ENCODE data around the gene RBFOX2. TPM values are rescaled to one million over a fixed set of nuclear protein-coding genes. Genes with fewer than 3 reads are reported as not detected.

The RBFOX2 gene
- total RNA-seq, 1 donor from 2014 or later, result 126 TPM

DNA sequence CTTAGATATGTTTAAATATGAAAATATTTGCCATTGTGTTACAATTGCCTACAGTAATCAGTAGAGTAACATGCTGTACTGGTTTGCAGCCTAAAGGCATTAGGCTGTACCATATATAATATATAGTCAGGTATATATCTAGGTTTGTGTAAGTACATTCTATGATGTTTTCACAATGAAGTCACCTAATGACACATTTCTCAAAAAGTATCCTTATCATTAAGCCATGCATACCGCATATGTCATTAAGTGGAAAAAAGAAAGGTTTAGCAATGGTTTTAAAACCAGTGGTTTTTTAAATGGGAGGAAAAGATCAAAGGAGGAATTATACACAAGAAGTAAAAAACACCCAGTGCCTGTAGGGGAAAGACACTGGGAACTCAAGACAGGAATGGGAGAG, 122.7 kb downstream of the RBFOX2 start:
- Mint-ChIP-seq H3K9me3 (no peaks in the 10 kb centered on the region), H3K4me1 (peaks cover 31% of the 10 kb centered on the region), H3K4me3 (no peak overlapping the region), H3K27me3 (ENCODE audit: low read depth) (no peaks in the 10 kb centered on the region), H3K36me3 (ENCODE audit: low read depth) (no peaks in the 10 kb centered on the region), H3K27ac (ENCODE audit: unreplicated experiment) (no peak overlapping the region)
- no peak for DNase-seq (ENCODE audit: low read depth, low spot score)
- TF ChIP-seq, protein P1, sequence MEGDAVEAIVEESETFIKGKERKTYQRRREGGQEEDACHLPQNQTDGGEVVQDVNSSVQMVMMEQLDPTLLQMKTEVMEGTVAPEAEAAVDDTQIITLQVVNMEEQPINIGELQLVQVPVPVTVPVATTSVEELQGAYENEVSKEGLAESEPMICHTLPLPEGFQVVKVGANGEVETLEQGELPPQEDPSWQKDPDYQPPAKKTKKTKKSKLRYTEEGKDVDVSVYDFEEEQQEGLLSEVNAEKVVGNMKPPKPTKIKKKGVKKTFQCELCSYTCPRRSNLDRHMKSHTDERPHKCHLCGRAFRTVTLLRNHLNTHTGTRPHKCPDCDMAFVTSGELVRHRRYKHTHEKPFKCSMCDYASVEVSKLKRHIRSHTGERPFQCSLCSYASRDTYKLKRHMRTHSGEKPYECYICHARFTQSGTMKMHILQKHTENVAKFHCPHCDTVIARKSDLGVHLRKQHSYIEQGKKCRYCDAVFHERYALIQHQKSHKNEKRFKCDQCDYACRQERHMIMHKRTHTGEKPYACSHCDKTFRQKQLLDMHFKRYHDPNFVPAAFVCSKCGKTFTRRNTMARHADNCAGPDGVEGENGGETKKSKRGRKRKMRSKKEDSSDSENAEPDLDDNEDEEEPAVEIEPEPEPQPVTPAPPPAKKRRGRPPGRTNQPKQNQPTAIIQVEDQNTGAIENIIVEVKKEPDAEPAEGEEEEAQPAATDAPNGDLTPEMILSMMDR (conservative IDR thresholded peaks at IDR 0.05), result no peak

DNA sequence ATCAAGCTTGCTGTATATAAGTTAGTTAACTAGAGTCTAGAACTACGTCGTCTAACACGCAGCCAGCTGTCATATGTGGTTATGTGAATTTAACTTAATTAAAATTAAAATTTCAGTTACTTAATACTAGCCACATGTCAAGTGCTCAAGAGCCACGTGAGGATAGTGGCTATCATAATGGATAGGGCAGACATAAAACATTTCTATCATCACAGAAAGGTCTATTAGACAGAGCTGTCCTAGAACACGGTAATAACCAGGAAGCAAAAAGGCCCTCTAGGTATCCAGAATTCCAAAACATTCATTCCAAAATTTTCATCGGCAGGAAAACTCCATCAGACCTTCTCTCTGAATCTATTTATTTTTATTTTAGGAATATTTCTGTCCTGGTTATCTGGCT, 123.9 kb downstream of the RBFOX2 start:
- TF ChIP-seq, protein P1 (conservative IDR thresholded peaks at IDR 0.05), result no peak
- DNase-seq (ENCODE audit: low read depth, low spot score), result no peak
- Mint-ChIP-seq H3K27me3 (ENCODE audit: low read depth) (no peaks in the 10 kb centered on the region), H3K4me1 (peaks cover 33% of the 10 kb centered on the region), H3K36me3 (ENCODE audit: low read depth) (no peaks in the 10 kb centered on the region), H3K27ac (ENCODE audit: unreplicated experiment) (no peak overlapping the region), H3K4me3 (no peak overlapping the region), H3K9me3 (no peaks in the 10 kb centered on the region)

DNA sequence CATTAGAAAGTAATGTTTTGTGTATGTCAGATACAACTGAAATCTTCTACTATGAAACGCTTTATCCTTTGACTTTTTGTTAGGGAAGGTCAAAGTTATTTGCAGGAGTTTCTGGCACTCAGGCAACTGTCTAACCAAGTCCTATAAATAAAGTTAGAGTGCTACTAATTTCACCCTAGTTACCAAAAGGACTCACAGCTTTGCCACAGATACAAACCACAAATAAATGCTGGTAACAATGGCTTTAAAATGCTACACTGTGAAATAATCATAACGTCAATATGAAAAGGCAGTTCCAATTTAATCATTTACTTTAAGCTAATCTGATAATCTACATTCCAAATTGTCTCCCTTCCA, 124.3 kb downstream of the RBFOX2 start:
- Mint-ChIP-seq H3K9me3 (no peaks in the 10 kb centered on the region), H3K27ac (ENCODE audit: unreplicated experiment) (no peak overlapping the region), H3K36me3 (ENCODE audit: low read depth) (no peaks in the 10 kb centered on the region), H3K4me1 (peaks cover 33% of the 10 kb centered on the region), H3K4me3 (no peak overlapping the region), H3K27me3 (ENCODE audit: low read depth) (no peaks in the 10 kb centered on the region)
- TF ChIP-seq, protein P1 (conservative IDR thresholded peaks at IDR 0.05), result no peak
- DNase-seq (ENCODE audit: low read depth, low spot score), result no peak

DNA sequence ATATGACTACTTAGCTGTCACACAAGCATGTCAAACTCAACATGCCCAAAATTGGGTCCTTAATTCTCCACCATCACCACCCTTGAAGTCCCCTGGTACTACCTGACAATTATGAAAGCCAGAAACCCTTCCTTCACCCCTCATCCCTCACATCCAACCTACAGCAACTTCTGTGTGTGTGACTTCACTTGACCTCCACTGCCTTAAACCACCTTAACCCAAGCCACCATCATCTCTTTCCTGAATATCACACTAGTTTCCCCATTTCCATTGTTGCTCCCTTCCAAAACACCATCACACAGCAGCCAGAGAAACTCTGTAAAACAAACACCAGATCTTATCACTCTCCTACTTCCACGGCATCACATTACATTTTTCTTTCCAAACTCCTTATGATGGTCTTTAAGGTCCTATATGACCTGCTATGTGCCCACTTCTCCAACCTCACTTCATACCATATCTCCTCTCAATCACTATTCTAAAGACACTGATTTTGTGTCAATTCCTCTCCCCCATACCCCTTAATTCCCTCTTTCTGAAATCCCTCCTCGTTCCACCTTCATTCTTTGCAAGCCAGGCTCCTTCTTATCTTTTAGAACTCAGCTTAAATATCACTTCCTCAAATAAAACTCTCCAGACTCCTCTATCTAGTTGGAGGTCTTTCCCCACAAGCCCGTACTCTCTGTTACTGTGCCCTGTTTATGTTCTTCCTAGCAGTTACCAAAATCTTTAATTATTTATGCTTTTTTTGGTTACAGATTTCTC, 124.9 kb downstream of the RBFOX2 start:
- H3K4me3 Mint-ChIP-seq, result no peak overlapping the region
- no peaks in the 10 kb centered on the region for H3K9me3 Mint-ChIP-seq
- H3K4me1 Mint-ChIP-seq, result peaks cover 33% of the 10 kb centered on the region
- no peak for DNase-seq (ENCODE audit: low read depth, low spot score)
- H3K27ac Mint-ChIP-seq (ENCODE audit: unreplicated experiment), result no peak overlapping the region
- H3K36me3 Mint-ChIP-seq (ENCODE audit: low read depth), result no peaks in the 10 kb centered on the region
- TF ChIP-seq, protein P1 (conservative IDR thresholded peaks at IDR 0.05), result no peak
- no peaks in the 10 kb centered on the region for H3K27me3 Mint-ChIP-seq (ENCODE audit: low read depth)

DNA sequence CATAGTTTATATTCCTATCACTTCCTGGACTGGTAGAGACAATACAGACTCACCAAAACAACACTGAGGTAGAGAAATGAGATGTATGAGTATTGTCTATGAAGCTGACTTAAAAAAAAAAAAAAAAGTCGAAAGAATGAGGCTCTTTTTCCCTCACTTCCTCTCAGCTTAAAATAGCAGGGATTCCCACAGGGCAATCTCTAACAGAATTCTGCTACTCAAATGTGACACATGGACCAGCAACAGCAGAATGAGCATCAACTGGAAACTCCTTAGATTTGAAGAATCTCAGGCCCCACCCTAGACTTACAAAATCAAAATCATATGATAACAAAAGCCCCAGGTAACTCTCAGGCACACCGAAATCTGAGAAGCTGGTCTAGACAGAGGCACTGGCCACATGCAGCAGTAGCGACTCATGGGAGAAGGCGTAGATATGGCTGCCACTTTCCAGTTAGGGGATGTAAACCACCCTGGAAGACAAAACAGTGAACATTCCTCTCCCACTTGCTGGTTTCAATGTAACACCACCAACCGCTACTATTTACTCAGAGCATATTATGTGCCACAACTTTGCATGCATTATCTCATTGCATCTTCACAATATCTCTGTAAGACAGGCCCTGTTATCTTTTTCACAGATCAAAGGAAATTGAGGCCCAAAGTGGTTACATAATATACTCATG, 128.0 kb downstream of the RBFOX2 start:
- H3K36me3 Mint-ChIP-seq (ENCODE audit: low read depth), result no peaks in the 10 kb centered on the region
- TF ChIP-seq, protein P1 (conservative IDR thresholded peaks at IDR 0.05), result no peak
- no peak for DNase-seq (ENCODE audit: low read depth, low spot score)
- no peak overlapping the region for H3K27ac Mint-ChIP-seq (ENCODE audit: unreplicated experiment)
- H3K4me3 Mint-ChIP-seq, result no peak overlapping the region
- no peaks in the 10 kb centered on the region for H3K9me3 Mint-ChIP-seq
- no peaks in the 10 kb centered on the region for H3K27me3 Mint-ChIP-seq (ENCODE audit: low read depth)
- H3K4me1 Mint-ChIP-seq, result peaks cover 40% of the 10 kb centered on the region

All from neural crest cell (in vitro differentiated cells).